Tongue (tissue), 2 donors: ENCODE results near the gene TMEM132C. TPM values are rescaled to one million over a fixed set of nuclear protein-coding genes. Genes with fewer than 3 reads are reported as not detected.

Source experiments
- DNase-seq: peaks from one replicate; pipeline ENCODE4 v3.0.0-alpha.2; 2015
- total RNA-seq: library from RNA; depleted of rRNA; stranded (reverse); fragments of >200 nt; gene quantifications from one replicate; pipeline ENCODE4 v1.2.3, GENCODE V29; 2014

Gene TMEM132C
- total RNA-seq, 1 donor from 2014 or later, result 8.7 TPM

DNA sequence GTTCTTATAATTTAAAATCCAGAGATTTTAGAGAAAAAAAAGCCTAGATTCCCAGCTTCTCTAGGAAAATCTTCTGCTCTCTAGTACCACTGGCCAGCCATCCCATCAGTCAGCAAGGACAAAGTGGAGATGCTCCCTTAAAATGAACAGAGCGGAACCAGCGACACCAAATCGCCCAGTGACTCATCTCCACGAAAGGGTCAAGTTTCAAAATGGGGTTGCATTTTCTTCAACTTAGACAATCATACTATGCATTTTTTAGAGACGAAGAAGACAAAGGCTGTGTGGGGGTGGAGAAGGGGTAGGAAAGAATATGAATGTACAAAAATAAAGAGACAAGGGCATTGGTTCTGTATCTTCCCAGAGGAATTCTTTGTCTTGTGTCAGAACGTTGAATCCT lies 344.8 kb downstream of the TMEM132C start:
- DNase-seq, result no peak

- no peak for DNase-seq
These were observed 345.3 kb downstream of the TMEM132C start for GRCh38 chr12:128612150-128612850.

DNA sequence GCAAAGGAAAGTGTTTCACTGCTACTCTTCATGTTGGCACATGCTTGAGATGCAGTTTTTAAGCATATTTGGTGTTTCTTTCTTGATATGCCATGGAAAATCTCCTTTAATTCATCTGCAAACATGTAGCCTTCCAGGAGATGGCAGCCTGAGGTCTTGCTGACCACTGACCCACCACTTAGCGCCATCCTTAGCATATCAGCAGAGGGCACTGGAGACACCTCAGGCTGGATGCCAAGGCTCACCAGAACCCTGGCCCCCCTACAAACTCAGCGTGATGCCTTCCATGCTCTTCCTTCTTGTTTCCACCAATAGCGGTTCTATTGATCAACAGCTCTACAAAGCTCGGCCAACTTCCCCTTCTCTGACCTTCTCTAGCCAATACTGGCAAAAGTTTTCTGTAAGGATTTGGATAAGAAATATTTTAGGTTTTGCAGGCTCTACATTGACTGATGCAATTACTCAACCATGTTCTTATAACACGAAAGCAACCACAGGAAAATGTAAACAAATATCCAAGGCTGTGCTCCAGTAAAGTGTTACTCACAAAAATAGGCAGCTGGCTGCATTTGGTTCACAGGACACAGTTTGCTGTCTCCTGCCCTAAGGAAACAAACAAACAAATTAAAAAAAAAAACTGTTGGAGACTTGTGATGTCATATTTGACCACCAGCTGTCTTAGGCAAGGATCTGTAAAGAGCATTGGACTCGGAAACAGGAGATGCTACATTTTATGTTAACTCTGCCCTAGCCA lies 347.0 kb downstream of the TMEM132C start:
- DNase-seq, result no peak

DNA sequence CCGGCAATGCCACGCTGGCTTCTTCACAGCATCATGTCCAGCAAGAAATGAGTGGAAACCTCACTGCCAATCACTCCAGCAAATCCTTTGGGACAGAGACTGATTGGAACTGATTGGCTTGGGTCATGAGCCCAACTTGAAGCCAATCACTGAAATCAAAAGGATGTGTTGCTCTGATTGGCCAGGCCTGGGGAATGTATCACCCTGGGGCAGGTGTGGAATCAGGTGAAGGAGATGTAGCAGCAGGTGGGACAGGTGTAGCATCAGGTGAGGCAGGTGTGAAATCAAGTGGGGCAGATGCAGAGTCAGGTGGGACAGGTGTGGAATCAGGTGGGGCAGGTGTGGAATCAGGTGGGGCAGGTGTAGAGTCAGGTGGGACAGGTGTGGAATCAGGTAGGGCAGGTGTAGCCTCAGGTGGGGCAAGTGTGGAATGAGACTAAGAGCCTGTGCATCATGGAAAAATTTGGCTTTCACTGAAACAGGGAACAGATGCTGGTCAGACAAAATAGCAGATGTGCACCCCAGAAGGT lies 350.4 kb downstream of the TMEM132C start:
- DNase-seq, result no peak

DNA sequence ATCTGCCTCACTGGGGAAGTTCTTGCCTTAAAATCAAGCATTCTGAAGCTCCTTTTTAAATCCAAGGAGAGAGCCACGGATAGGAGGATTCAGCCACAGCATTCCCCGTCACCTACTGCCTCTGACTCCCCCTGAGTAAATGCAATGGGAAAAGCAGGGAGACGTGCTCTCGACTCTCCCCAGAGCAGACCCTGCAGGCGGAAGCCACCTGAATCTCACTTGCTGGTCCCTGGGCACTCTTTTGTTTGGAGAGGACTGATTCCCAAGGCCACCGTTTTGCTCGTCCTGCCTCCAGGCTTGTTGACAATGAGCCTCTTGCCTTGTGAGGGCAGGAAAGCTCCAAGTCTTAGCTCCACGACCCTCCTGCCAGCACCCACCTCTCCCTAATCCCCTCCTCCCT lies 352.3 kb downstream of the TMEM132C start:
- DNase-seq, result no peak

DNA sequence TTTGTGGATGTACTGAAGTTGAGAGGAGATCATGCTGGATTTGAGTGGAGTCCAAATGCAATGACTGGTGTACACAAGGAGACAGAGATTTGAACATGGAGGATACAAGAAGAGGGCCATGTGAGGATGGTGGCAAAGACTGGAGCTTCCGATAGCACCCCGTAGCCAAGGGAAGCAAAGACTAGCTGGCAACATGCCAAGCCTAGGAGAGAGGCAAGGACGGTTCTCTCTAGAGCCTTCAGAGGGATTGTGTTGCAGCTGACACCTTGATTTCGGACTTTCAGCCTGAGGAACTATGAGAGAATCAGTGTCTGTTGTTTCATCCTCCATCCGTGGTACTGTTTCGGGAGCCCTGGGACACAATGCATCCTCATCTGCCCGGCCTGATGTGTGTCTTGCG lies 354.3 kb downstream of the TMEM132C start:
- DNase-seq, result no peak

DNA sequence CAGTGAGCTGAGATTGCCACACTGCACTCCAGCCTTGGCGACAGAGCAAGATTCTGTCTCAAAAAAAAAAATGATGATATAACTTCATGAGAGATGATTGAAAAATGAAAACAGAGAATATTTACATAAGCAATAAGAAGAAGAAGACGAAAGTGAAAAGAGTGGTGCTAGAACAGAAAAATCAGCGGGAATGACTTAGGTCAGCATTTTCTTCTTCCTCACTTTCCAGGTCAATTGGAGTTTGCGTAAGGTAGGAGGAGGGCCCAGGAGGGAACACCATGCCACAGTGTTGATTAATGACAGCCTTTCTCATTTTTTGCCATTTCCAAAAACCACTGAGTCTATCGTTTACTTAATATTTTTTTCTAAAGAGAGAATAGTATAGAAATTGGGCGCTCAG lies 356.8 kb downstream of the TMEM132C start:
- DNase-seq, result no peak

GRCh38 chr12:128626808-128627320 lies 359.9 kb downstream of the TMEM132C start:
- no peak for DNase-seq

DNA sequence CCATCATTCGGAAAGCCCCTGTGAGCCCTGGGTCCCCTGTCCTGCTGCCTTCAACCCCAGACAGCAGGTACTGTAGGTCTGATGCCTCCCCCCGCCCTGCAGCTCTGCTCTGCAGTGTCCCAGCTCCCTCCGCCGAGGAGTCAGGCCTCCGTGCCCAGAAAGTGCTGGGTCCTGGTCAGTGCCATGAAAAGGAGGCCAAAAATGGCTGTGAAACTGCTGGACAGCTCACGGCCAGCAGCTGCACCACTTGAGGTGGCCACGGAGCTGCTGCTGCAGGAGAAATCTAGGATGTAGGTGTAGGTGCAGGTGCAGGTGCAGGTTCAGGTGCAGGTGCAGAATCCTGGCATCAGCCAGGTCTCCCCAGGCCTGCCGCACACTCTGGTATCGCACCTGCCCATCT lies 360.7 kb downstream of the TMEM132C start:
- DNase-seq, result no peak

GRCh38 chr12:128629979-128630378 lies 363.0 kb downstream of the TMEM132C start:
- no peak for DNase-seq

DNA sequence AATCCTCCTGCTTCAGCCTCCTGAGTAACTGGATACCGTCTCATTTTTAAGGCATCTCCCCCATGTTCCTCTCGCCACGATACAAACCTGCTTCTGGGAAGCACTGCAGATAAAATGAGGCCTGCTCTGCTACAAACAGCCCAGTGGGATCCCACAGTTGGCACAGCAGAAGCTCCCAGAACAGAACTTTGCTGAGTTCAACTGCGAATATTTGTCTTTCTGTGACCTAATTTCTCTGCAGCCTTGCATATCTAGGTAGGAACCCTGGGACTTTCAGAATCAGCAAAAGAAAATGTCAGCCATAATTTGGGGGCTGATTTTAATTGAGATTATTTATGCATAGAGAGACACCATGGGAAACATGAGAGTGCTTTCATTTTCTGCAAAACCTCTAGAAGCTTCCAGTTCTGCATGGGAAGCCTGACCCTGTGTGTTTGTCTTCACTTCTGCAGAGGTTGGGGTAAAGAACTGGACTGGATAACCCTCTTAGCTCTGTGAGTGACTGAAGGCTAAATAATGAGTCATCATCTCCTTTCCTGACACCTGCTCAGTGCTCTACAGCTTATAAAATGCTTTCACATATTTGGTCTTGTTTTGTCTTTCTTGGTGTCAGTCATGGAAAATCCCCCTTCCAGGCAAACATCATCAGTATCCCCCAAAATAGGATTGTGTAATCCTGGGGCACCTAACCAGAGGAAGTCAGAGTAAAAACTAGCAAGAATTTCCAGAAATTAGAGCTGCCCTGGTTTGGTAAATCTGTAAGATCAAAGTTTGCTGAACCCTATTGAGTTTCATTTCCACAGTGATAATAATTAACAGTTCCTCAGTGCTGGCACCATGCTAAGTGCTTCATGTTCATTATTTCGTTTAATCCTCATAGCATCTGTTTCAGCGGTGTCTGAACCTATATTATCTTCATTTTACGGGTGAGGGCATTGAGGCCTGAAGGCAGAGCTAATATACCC lies 371.0 kb downstream of the TMEM132C start:
- DNase-seq, result no peak

- no peak for DNase-seq
These were observed 372.1 kb downstream of the TMEM132C start for GRCh38 chr12:128639089-128639488.

DNA sequence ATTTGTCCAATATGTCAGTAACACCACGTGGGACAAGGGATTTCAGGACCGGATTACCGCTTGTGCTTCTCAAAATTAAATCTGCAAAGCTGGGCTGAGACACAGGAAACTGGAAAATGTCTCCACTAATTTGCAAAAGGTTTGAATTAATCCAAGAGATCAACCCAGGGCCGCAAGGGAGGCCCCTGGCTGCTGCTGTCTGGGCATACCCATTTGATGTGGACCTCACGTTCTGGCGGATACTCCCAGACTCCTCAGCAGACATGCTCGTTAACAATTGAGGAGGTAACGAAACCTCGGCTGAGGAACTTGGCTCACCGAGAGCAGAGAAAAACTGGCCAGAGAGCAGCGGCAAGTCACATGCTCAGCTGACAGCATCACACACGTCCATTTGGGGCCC lies 376.2 kb downstream of the TMEM132C start:
- DNase-seq, result peak; percentile 49

DNA sequence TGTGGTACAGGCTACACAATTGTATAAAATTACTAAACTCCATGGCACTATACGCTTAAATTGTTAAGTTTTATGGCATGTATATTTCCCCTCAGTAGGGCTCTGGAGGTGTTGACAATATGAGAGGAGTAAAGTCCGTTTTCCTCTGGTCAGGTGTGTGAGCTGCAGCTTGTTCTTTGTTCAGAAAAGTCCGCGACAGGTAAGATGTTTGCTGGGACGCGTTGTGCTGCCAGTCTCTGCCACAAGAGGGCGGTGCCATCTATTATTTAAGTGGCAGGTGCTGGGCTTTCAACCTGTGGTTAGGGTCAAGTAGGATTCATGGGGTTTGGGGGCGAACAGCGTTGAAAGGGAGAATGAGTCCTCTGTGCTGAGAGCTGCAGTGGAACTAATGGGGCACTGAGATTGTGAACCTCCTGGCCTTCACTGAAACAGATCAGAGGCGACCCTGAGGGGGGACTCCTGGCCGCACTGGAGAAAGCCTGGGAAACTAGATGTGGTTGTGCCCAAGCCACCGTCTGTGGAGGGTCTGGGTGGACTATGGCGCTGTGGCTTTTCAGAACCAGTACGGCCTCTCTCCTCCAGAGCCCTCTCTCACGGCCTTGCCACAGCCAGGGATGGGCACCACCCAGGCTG lies 377.8 kb downstream of the TMEM132C start:
- DNase-seq, result peak; percentile 30

DNA sequence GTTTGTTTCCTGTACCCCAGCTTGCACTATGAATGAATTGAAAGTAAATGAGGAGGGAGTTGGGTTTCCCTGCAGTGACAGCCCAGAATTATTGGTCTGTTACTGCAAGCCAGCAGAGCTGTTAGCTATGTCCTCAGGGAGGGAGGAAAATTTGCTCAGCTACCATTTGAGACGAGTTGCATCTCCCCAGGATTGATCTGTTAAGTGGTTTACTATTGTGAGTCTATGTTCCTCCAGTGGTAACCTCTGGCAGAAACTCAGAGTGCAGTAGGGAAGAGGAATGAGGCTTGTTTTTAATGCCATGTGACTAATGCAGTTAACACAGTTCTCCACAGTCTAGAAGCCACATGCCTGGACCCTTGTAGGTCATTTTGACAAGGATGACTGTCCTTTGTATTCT lies 382.9 kb downstream of the TMEM132C start:
- peak; percentile 29 for DNase-seq

- no peak for DNase-seq
These were observed 385.3 kb downstream of the TMEM132C start for GRCh38 chr12:128652136-128652751.

DNA sequence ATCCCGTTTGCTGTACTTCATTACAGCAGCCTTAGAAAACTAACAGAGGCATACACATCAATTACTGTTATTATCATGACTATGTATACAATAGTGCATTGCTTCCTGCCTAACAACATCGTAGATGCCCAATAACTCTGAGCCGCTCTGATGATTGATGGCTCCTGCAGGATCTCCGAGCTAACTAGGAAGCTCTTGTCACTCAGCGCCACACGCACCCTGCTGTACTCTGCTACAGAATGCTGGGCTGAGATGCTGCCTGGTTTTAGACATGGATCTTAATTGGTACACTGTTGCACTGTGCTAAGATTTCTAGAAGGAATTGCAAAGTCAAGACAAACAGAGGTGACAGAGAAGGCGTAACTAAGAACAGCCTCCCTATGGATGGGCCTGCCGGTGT lies 387.5 kb downstream of the TMEM132C start:
- DNase-seq, result no peak

- no peak for DNase-seq
These were observed 390.4 kb downstream of the TMEM132C start for GRCh38 chr12:128657378-128657777.

DNA sequence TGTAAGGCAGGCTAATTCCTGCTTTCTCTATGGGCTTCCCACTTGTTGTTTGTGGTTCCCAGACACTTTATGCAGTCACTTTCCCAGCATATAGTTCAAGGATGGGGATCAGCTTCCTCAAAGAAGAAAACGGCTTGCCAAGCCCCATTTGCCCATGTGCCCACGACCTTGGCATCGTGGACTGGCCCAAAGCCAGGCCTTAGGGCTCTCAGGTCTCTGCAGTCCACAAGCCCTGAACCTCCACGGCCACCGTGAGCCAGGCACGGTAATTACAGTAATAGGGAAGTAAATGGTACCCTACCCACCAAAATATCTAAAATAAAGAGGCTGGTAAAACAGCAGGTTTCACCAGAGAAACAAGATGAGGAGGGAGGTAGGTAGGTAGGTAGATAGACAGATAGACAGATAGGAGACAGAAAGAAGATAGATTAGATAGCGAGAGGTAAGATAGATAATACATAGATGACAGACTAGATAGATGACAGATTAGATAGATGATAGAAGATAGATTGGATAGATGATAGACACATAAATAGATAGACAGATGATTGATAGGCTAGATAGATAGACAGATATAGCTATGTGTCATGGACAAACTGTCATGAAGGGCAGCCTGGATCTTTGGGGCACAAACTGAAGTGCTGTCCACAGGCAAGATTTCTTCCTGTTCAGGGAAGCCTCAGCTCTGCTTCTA lies 393.7 kb downstream of the TMEM132C start:
- no peak for DNase-seq

GRCh38 chr12:128661226-128661569 lies 394.2 kb downstream of the TMEM132C start:
- DNase-seq, result peak; percentile 76

DNA sequence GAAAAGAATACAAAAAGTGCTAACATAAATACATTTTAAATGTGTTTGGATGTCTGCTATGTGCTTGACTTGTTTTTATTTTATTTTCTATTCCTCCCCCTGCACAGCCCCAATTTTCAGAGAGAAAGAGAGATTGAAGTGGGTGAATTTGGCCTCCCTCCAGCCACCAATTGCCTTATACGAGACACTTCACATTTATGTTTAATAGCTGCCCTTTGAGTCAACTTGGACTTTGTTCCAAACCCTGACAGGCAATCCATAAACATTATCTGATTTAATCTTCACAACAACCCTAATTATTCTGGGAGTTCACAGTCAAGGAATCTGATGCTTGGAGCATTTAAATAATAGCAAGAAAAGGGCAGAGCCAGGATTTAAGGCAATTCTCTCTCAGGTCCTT lies 395.1 kb downstream of the TMEM132C start:
- peak; percentile 16 for DNase-seq
